CD4-positive, CD25-positive, alpha-beta regulatory T cell (primary cell): ENCODE data around the gene PRKCQ. TPM values are rescaled to one million over a fixed set of nuclear protein-coding genes. Genes with fewer than 3 reads are reported as not detected.

Experiments used
- ATAC-seq, 2 donors: fragments of 150-1000 bp; cut with Tn5 transposase; one replicate each; pipeline ENCODE4 v1.10.0; 2021; ENCODE audit warnings: low read depth in 2 of 2, moderate number of reproducible peaks in 2 of 2, moderate library complexity in 1 of 2
- DNase-seq, 3 donors: peaks; one replicate each; pipeline versions ENCODE4 v3.0.0 to v3.0.0-alpha.2; 2012 to 2022; ENCODE audit warnings: mixed read lengths in 1 of 3
- H3K27ac ChIP-seq: one replicate; pipeline ENCODE4 v1.7.0; 2013; ENCODE audit warnings: mild to moderate bottlenecking, low read length; ENCODE audit not compliant: insufficient read depth, poor library complexity, severe bottlenecking
- H3K27me3 ChIP-seq: one replicate; pipeline ENCODE4 v1.7.0; 2013; ENCODE audit warnings: low read length; ENCODE audit not compliant: control insufficient read depth, insufficient read depth
- H3K36me3 ChIP-seq: one replicate; pipeline ENCODE4 v1.7.0; 2013; ENCODE audit warnings: mild to moderate bottlenecking, low read length, moderate library complexity; ENCODE audit not compliant: control insufficient read depth, insufficient read depth
- H3K4me1 ChIP-seq: 2 replicates; pipeline ENCODE4 v1.7.0; 2013; ENCODE audit warnings: mild to moderate bottlenecking, low read length; ENCODE audit not compliant: insufficient read depth, control insufficient read depth, poor library complexity, severe bottlenecking
- H3K4me3 ChIP-seq: one replicate; pipeline ENCODE4 v1.7.0; 2013; ENCODE audit warnings: low read depth, mild to moderate bottlenecking, low read length, moderate library complexity
- H3K9me3 ChIP-seq, 2 experiments: 1 replicate in 1 of 2; 2 replicates in 1 of 2; pipeline ENCODE4 v1.7.0; 2013; ENCODE audit warnings: low read length in 2 of 2, mild to moderate bottlenecking in 1 of 2, moderate library complexity in 1 of 2; ENCODE audit not compliant: control insufficient read depth in 2 of 2
- H3K27ac Mint-ChIP-seq, 3 donors: one replicate each; pipeline ENCODE4 v1.8.0; 2020 to 2022; ENCODE audit warnings: mild to moderate bottlenecking in 3 of 3, mixed read lengths in 3 of 3, moderate library complexity in 2 of 3
- H3K27me3 Mint-ChIP-seq: one replicate; pipeline ENCODE4 v1.8.0; 2022; ENCODE audit warnings: mild to moderate bottlenecking, mixed read lengths
- H3K36me3 Mint-ChIP-seq: one replicate; pipeline ENCODE4 v1.8.0; 2020; ENCODE audit warnings: mixed read lengths
- H3K4me1 Mint-ChIP-seq, 4 donors: one replicate each; pipeline ENCODE4 v1.8.0; 2020 to 2022; ENCODE audit warnings: mixed read lengths in 4 of 4, mild to moderate bottlenecking in 1 of 4
- H3K4me3 Mint-ChIP-seq, 4 donors: one replicate each; pipeline ENCODE4 v1.8.0; 2020 to 2022; ENCODE audit warnings: mild to moderate bottlenecking in 4 of 4, mixed read lengths in 4 of 4, moderate library complexity in 3 of 4
- H3K9me3 Mint-ChIP-seq, 7 donors: one replicate each; pipeline ENCODE4 v1.8.0; 2020 to 2022; ENCODE audit warnings: mixed read lengths in 7 of 7, mild to moderate bottlenecking in 3 of 7, moderate library complexity in 2 of 7
- polyA plus RNA-seq, 4 donors: library from polyadenylated mRNA; unstranded; fragments of 300-500 nt; fragmentation: Illumina TruSeq; gene quantifications; one replicate each; pipeline ENCODE4 v1.2.3, GENCODE V29; 2021
- total RNA-seq: library from RNA; stranded (reverse); gene quantifications from one replicate; pipeline ENCODE4 v1.2.3, GENCODE V29; 2022

PRKCQ gene
- total and polyA plus RNA-seq, 5 donors from 2014 or later, result 62.4 to 87.3 (median 69.2) TPM

DNA sequence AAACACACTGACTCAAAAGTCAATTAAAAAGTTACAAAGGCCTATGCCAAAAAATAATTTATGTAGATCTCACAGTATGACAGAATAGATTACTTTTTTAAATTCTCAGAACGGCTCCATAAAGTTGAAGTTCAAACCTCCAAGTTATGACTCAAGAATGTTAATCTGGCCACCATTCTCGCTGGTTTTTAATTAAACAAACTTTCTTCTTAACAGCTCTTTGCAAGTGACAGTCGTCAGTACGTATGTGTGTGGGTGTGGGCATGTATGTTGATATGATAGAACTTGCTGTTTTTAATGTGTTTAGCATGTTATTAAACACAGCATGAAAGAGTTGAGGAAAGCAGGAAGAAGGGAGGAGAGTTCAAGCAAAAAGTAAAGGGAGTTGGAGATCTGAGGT, 18.5 kb downstream of the PRKCQ start:
- peak overlapping the region; percentile 58 for H3K27ac ChIP-seq
- Mint-ChIP-seq H3K9me3 (peaks cover 0 to 3% (median 0%) of the 10 kb centered on the region in 7 donors), H3K27me3 (no peaks in the 10 kb centered on the region), H3K4me3 (peak overlapping the region; percentile 24 to 86 (median 75)), H3K27ac (peak overlapping the region; percentile 48 to 91 (median 90)), H3K4me1 (peaks cover 56 to 97% (median 90%) of the 10 kb centered on the region in 4 donors), H3K36me3 (peaks cover 35% of the 10 kb centered on the region)
- no peaks in the 10 kb centered on the region for H3K9me3 ChIP-seq
- H3K27me3 ChIP-seq, result no peaks in the 10 kb centered on the region
- H3K4me3 ChIP-seq, result peak overlapping the region; percentile 70
- peaks cover 89% of the 10 kb centered on the region for H3K4me1 ChIP-seq
- no peak for ATAC-seq
- peaks cover 7% of the 10 kb centered on the region for H3K36me3 ChIP-seq
- DNase-seq, result no peak

DNA sequence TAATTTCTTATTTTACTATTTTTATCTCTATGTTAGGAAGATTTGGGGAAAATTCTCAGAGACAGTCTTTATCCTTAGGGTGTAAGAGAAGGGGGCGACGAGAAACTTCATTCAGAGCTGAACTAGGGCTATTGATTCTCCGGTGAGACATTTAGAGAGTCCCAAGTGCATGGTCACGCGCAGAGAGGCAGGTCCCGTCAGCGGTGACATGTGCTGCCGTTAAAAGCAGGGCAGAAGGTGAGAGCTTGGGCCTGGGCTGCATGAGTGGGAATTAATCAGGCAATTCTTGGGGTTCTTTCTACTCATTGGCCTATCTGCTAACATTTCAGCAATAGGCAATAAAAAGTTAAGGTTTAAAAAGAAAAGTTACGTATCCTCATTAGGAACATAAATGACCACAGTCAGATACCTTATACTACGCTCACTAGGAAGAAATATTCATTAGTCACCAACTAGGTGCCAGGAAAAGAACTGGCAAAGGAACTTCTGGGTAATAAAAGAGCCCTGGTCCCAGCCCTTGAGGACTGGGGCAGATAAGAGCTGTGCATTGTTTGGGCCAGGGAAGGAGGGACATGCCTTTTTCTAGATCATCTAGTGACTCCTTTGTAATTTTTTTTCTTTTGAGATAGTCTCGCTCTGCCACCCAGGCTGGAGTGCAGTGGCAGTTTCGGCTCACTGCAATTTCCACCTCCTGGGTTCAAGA, 21.2 kb downstream of the PRKCQ start:
- Histone ChIP-seq H3K4me3 (peak overlapping the region; percentile 78), H3K27ac (peak overlapping the region; percentile 71), H3K9me3 (no peaks in the 10 kb centered on the region), H3K4me1 (peaks cover 92% of the 10 kb centered on the region), H3K27me3 (no peaks in the 10 kb centered on the region), H3K36me3 (peaks cover 2% of the 10 kb centered on the region)
- no peaks in the 10 kb centered on the region for H3K27me3 Mint-ChIP-seq
- peaks cover 52% of the 10 kb centered on the region for H3K36me3 Mint-ChIP-seq
- DNase-seq, result no peak
- peaks cover 45 to 97% (median 89%) of the 10 kb centered on the region in 4 donors for H3K4me1 Mint-ChIP-seq
- ATAC-seq, result peak in 1 of 2 donors; percentile 21
- peaks cover 0 to 3% (median 0%) of the 10 kb centered on the region in 7 donors for H3K9me3 Mint-ChIP-seq
- peak overlapping the region; percentile 91 to 99 (median 91) for H3K27ac Mint-ChIP-seq
- peak overlapping the region; percentile 68 to 84 (median 80) for H3K4me3 Mint-ChIP-seq

DNA sequence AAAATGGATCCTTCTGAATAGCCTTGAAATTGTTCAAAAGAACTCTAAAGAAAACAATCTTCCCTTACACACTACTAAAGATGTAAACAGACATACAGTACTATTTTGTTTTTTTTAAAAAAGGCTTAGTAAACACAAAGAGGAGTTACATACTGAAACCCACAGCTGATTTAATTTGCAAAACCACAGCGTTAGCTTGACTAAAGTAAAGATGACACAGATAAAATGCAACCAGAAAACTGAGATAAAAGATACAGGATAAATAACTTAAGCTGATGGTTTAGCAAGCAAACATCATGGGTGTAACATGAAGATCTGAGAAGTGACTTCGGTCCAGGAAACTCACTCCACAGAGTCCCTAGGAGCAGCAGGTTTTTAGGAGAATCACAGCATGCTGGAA, 21.8 kb downstream of the PRKCQ start:
- Mint-ChIP-seq H3K27ac (peak overlapping the region; percentile 91 to 99 (median 91)), H3K4me1 (peaks cover 39 to 97% (median 88%) of the 10 kb centered on the region in 4 donors), H3K9me3 (peaks cover 0 to 3% (median 0%) of the 10 kb centered on the region in 7 donors), H3K36me3 (peaks cover 51% of the 10 kb centered on the region), H3K27me3 (no peaks in the 10 kb centered on the region), H3K4me3 (peak overlapping the region; percentile 68 to 84 (median 80))
- H3K9me3 ChIP-seq, result no peaks in the 10 kb centered on the region
- ATAC-seq (peak; percentile 76 to 79), DNase-seq (peak in 2 of 3 donors; percentile 70 to 80)
- peak overlapping the region; percentile 71 for H3K27ac ChIP-seq
- peaks cover 86% of the 10 kb centered on the region for H3K4me1 ChIP-seq
- peak overlapping the region; percentile 78 for H3K4me3 ChIP-seq
- peaks cover 2% of the 10 kb centered on the region for H3K36me3 ChIP-seq
- no peaks in the 10 kb centered on the region for H3K27me3 ChIP-seq

DNA sequence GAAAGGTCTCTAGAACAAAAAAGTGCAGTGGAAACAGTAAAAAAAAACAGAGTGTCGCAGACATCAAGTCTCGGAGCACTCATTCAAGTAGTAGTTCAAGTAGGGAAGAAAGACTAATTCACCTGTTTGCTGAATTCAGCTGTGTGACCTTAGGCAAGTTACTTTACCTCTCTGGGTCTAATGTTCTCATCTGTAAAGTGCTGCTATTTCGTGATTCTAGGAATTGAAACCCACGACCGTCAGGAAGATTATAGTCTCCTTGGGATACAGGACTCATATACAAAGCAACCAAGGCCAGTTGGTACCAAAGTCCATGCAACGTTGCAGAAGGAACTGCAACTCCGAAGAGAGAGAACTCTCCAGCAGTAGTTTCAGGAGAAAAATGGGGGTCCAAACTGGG, 26.1 kb downstream of the PRKCQ start:
- Mint-ChIP-seq H3K9me3 (peaks cover 0 to 3% (median 0%) of the 10 kb centered on the region in 7 donors), H3K4me1 (peaks cover 32 to 87% (median 79%) of the 10 kb centered on the region in 4 donors), H3K27me3 (no peaks in the 10 kb centered on the region), H3K4me3 (peak overlapping the region in 2 of 4 donors; percentile 6 to 16), H3K27ac (peak overlapping the region in 2 of 3 donors; percentile 32 to 70), H3K36me3 (peaks cover 49% of the 10 kb centered on the region)
- Histone ChIP-seq H3K27me3 (no peaks in the 10 kb centered on the region), H3K9me3 (no peaks in the 10 kb centered on the region), H3K4me3 (no peak overlapping the region), H3K27ac (peak overlapping the region; percentile 5), H3K36me3 (peaks cover 2% of the 10 kb centered on the region), H3K4me1 (peaks cover 56% of the 10 kb centered on the region)
- no peak for ATAC-seq
- DNase-seq, result no peak

DNA sequence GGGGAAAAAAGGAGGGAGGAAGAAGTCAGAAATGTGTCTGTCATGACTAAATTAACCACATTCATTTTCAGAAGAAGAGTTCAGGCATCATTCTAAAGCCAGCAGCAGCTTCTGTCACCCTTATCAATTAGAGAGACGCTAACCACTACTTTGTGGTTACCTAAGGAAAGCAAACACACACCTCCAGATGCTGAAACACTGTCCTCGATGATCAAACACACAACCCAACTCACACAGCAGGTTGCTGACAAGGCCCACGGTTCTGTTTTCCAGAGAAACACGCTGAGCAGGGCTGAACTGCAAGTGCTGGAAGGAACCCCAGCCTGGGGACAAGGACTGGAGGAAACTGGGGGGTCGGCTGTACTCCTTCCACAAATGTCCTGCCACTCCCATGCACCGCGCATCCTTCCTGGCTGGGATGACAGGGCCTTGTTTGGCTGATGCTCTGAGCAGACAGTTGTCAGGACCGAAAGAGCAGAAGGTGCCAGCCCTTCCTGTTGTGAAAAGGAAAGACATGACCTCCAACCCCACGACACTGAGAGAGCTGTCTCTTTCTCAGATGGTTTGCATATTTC, 36.6 kb downstream of the PRKCQ start:
- Histone ChIP-seq H3K9me3 (no peaks in the 10 kb centered on the region), H3K4me3 (peak overlapping the region; percentile 79), H3K36me3 (peaks cover 5% of the 10 kb centered on the region), H3K27ac (peak overlapping the region; percentile 92), H3K27me3 (no peaks in the 10 kb centered on the region), H3K4me1 (peaks cover 68% of the 10 kb centered on the region)
- peaks cover 21 to 81% (median 64%) of the 10 kb centered on the region in 4 donors for H3K4me1 Mint-ChIP-seq
- H3K27me3 Mint-ChIP-seq, result no peaks in the 10 kb centered on the region
- H3K27ac Mint-ChIP-seq, result peak overlapping the region; percentile 98 to 99 (median 99)
- ATAC-seq (peak; percentile 71 to 78), DNase-seq (peak; percentile 27 to 82 (median 65))
- peak overlapping the region; percentile 48 to 96 (median 93) for H3K4me3 Mint-ChIP-seq
- peaks cover 28% of the 10 kb centered on the region for H3K36me3 Mint-ChIP-seq
- H3K9me3 Mint-ChIP-seq, result peaks cover 0 to 2% (median 0%) of the 10 kb centered on the region in 7 donors

DNA sequence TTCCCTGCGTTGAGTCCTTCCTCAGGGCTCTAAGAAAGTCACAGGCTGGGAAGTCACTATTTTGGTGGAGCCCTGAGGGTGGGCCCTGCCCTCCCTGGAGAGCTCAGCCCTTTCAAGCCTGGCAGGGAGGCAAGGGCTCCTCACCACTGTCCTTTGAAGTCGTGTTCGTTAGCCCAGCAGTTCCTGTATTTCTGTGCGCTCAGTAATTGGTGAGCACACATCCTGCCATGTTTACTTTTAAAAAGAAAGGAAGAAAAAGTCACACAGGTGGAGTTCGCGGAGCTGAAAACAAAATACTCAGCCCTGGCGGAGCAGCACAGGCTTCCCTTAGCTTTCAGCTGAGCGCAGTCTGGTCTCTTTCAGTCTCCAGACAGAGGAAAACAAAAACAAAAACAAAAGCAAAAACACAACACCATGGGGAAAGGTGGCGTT, 37.1 kb downstream of the PRKCQ start:
- ATAC-seq (peak; percentile 78), DNase-seq (peak; percentile 35 to 89 (median 70))
- Mint-ChIP-seq H3K27me3 (no peaks in the 10 kb centered on the region), H3K9me3 (peaks cover 0 to 2% (median 0%) of the 10 kb centered on the region in 7 donors), H3K4me1 (peaks cover 21 to 86% (median 65%) of the 10 kb centered on the region in 4 donors), H3K4me3 (peak overlapping the region; percentile 48 to 96 (median 93)), H3K27ac (peak overlapping the region; percentile 98 to 99 (median 99)), H3K36me3 (peaks cover 30% of the 10 kb centered on the region)
- Histone ChIP-seq H3K9me3 (no peaks in the 10 kb centered on the region), H3K27me3 (no peaks in the 10 kb centered on the region), H3K27ac (peak overlapping the region; percentile 92), H3K4me1 (peaks cover 71% of the 10 kb centered on the region), H3K4me3 (peak overlapping the region; percentile 79), H3K36me3 (peaks cover 7% of the 10 kb centered on the region)

GRCh38 chr10:6539833-6540232, 40.2 kb downstream of the PRKCQ start:
- H3K4me3 Mint-ChIP-seq, result peak overlapping the region in 2 of 4 donors; percentile 11 to 41
- DNase-seq (no peak), ATAC-seq (no peak)
- peaks cover 78% of the 10 kb centered on the region for H3K4me1 ChIP-seq
- H3K36me3 Mint-ChIP-seq, result peaks cover 39% of the 10 kb centered on the region
- no peaks in the 10 kb centered on the region for H3K27me3 Mint-ChIP-seq
- H3K4me1 Mint-ChIP-seq, result peaks cover 26 to 93% (median 75%) of the 10 kb centered on the region in 4 donors
- peak overlapping the region; percentile 2 for H3K4me3 ChIP-seq
- peak overlapping the region; percentile 39 to 76 (median 68) for H3K27ac Mint-ChIP-seq
- H3K27me3 ChIP-seq, result no peaks in the 10 kb centered on the region
- peak overlapping the region; percentile 45 for H3K27ac ChIP-seq
- H3K36me3 ChIP-seq, result peaks cover 20% of the 10 kb centered on the region
- peaks cover 0 to 2% (median 0%) of the 10 kb centered on the region in 7 donors for H3K9me3 Mint-ChIP-seq
- H3K9me3 ChIP-seq, result no peaks in the 10 kb centered on the region
